Measurements from ENCODE around the gene ARID1B.
A peak's percentile ranks its signal among the peaks of the same experiment; 100 is the strongest.

The ARID1B gene

GRCh38 chr6:157181649-157182048 is 404.5 kb downstream of the ARID1B start:
- no peak for TF ChIP-seq TAF1 (IDR thresholded peaks at IDR 0.05; ENCODE audit: borderline replicate concordance, insufficient read depth, low read length)
- no peak for TF ChIP-seq SIN3A (IDR thresholded peaks at IDR 0.05; ENCODE audit: borderline replicate concordance, insufficient read depth, low read length)
- no peak for TF ChIP-seq FOXP2 (optimal IDR thresholded peaks at IDR 0.05; ENCODE audit: borderline replicate concordance, extremely low read depth, extremely low read length, insufficient read depth)
- no peak for TF ChIP-seq REST (IDR thresholded peaks at IDR 0.05; ENCODE audit: insufficient read depth in 1 of 2, low read depth in 2 of 2, low read length in 2 of 2)
- no peak for TF ChIP-seq POLR2AphosphoS5 (IDR thresholded peaks at IDR 0.05; ENCODE audit: low read depth, low read length)

DNA sequence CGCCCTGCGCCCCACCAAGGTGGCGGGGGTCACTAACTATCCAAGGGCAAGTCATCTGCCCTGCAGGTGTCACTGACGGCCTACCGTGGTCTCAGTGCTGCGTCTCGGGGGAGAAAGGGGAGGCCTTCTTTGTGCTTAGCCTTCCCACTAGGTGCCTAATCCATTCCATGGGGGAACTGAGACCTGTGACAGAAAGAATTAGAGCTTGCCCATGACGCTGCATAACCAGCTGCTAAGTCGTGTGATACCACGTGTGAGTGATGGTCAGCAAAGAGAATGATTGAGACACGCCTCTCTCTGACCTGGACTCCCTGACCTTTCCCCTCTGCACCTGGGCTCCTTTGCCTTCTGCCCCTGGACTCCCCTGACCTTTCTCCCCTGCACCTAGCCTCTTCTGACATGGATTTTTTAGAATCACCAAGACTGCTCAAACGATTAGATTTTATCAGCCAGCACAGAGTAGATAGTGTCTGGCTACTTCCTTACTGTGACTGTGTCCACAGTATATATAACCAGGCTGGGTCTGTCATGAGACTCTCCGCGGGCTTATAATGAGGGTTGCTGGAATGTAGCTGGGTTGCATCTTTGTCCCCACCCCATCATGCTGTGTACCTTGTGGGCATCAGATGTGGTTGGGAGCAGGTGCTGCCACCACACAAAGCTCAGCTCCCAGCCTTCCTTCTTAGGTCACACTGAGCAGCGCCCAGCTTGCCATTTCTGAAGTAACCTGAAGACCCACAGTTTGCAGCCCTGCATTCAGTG is 405.5 kb downstream of the ARID1B start:
- TF ChIP-seq SIN3A (IDR thresholded peaks at IDR 0.05; ENCODE audit: borderline replicate concordance, insufficient read depth, low read length) (no peak), REST (IDR thresholded peaks at IDR 0.05; ENCODE audit: insufficient read depth in 1 of 2, low read depth in 2 of 2, low read length in 2 of 2) (no peak), FOXP2 (optimal IDR thresholded peaks at IDR 0.05; ENCODE audit: borderline replicate concordance, extremely low read depth, extremely low read length, insufficient read depth) (no peak), TAF1 (IDR thresholded peaks at IDR 0.05; ENCODE audit: borderline replicate concordance, insufficient read depth, low read length) (no peak), POLR2AphosphoS5 (IDR thresholded peaks at IDR 0.05; ENCODE audit: low read depth, low read length) (no peak)

DNA sequence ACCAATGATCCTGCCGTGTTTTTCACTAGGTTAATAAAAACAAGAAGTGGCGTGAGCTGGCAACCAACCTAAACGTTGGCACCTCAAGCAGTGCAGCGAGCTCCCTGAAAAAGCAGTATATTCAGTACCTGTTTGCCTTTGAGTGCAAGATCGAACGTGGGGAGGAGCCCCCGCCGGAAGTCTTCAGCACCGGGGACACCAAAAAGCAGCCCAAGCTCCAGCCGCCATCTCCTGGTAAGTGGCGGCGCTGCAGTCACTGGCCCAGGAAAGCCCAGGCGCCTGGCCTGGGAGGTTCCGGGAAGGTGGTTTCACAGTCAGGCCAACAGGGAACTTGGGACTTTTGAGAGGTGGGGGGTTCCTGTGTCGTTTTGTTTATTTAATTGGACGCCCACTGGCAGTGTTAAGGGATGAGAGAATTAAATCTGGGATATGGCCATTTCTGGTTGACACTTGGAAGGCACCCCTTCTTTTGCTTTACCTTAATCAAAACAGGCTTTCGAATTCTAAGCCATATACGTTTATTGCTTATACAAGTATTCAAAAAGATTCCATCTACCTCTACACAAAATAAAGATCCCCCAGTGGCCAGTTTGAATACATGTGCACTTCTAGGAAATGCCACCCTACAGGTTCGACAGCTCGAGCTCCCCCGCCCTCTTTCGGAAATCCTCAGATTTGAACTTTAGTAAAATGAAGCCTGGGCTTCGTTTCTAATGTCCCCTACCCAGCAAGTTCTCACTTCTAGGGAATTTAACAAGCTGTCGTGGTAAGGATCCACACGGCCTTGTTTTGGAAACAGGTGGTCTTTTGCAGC is 407.2 kb downstream of the ARID1B start:
- TF ChIP-seq REST (IDR thresholded peaks at IDR 0.05; ENCODE audit: insufficient read depth in 1 of 2, low read depth in 2 of 2, low read length in 2 of 2) (peak; percentile 62 to 77; a peak in 3 of 4 replicates), POLR2AphosphoS5 (IDR thresholded peaks at IDR 0.05; ENCODE audit: low read depth, low read length) (no peak)

DNA sequence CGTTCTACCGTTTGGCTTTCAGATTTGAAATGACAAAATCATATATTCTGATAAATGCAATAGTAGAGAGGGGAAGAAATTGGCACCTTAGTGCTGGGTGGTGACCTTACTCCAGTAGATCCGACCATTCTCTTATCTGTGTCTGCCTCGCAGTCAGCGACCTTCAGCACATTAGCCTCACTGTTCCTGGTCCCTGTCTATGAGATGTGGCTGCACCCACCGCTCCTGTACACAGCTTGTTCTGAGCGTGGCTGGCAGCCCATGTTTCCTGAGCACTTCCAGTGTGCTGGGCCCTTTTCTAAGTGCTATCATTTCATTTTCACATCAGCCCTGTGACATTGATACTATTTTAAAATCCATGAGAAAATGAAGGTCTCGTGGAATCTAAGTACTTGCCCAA is 408.0 kb downstream of the ARID1B start:
- TF ChIP-seq TAF1 (IDR thresholded peaks at IDR 0.05; ENCODE audit: borderline replicate concordance, insufficient read depth, low read length) (no peak), REST (IDR thresholded peaks at IDR 0.05; ENCODE audit: insufficient read depth in 1 of 2, low read depth in 2 of 2, low read length in 2 of 2) (no peak), POLR2AphosphoS5 (IDR thresholded peaks at IDR 0.05; ENCODE audit: low read depth, low read length) (no peak), SIN3A (IDR thresholded peaks at IDR 0.05; ENCODE audit: borderline replicate concordance, insufficient read depth, low read length) (no peak), FOXP2 (optimal IDR thresholded peaks at IDR 0.05; ENCODE audit: borderline replicate concordance, extremely low read depth, extremely low read length, insufficient read depth) (no peak)
